HCT116 (cell line): ENCODE results near the gene TMEM223.

ENCODE experiments used
- CTCF ChIP-seq, 3 experiments: fragments of 200-600 bp in 1 of 3; sonication (generic) in 1 of 3; IDR thresholded peaks in 2 of 3; conservative IDR thresholded peaks in 1 of 3; 2 replicates each; pipeline ENCODE4 v1.5.1; 2012 to 2017; ENCODE audit warnings: low read depth in 2 of 3, low read length in 2 of 3, antibody characterized with exemption in 1 of 3, borderline replicate concordance in 1 of 3, control low read depth in 1 of 3, mild to moderate bottlenecking in 1 of 3, mixed read lengths in 1 of 3, mixed run types in 1 of 3, moderate library complexity in 1 of 3; ENCODE audit not compliant: insufficient read depth in 1 of 3
- EGR1 ChIP-seq: IDR thresholded peaks from 2 replicates; pipeline ENCODE4 v1.6.1; 2012; ENCODE audit warnings: low read depth
- EZH2phosphoT487 ChIP-seq: fragments of 200-600 bp; IDR thresholded peaks from 2 replicates; pipeline ENCODE4 v1.6.1; 2018; ENCODE audit warnings: antibody characterized with exemption, borderline replicate concordance
- POLR2A ChIP-seq: IDR thresholded peaks from 2 replicates; pipeline ENCODE4 v1.7.0; 2011; ENCODE audit warnings: borderline replicate concordance; ENCODE audit not compliant: insufficient read depth, insufficient read length; ENCODE audit errors: extremely low read depth
- POLR2AphosphoS5 ChIP-seq: IDR thresholded peaks from 2 replicates; pipeline ENCODE4 v1.6.1; 2011; ENCODE audit warnings: mild to moderate bottlenecking, low read depth, low read length, moderate library complexity

DNA sequence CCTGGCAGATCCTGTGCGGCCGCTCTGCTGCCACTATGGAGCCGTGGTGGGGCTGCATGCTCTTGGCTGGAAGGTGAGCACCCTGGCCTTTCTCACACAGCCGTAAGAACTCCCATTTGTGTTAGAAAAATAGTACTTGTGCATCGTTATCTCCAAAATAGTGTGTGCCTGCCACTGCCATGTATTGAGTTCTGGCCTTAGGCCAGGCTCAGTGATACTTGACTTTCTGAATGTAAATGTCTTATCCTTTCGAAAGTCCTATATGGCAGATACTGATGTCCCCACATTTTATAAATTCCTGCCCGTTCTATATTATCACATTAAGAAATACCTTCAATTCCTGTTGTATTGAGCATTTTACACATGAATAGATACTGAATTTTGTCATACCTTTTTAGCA lies 9.1 kb downstream of the TMEM223 start:
- TF ChIP-seq POLR2A (no peak), CTCF (IDR thresholded peaks at IDR 0.05 in 2 of 3, conservative IDR thresholded peaks at IDR 0.05 in 1 of 3; ENCODE audit: borderline replicate concordance in 1 of 3, insufficient read depth in 1 of 3, low read depth in 2 of 3, low read length in 2 of 3) (no peak), EZH2phosphoT487 (no peak), EGR1 (no peak), POLR2AphosphoS5 (no peak)
